Activated CD8-positive, alpha-beta memory T cell treated with anti-CD3 and anti-CD28 coated beads for 4 hours (primary cell): ENCODE data around the gene TMEM123.

Source experiments
- DNase-seq, 2 donors: peaks; one replicate each; pipeline ENCODE4 v3.0.0-alpha.2; 2020; ENCODE audit warnings: low read depth in 2 of 2

TMEM123 gene

GRCh38 chr11:102426000-102426399 is 26.6 kb downstream of the TMEM123 start:
- no peak for DNase-seq

GRCh38 chr11:102423936-102424335 is 28.6 kb downstream of the TMEM123 start:
- DNase-seq: no peak

- no peak for DNase-seq
These were observed 29.5 kb downstream of the TMEM123 start for GRCh38 chr11:102422817-102423712.

GRCh38 chr11:102421261-102421660 is 31.3 kb downstream of the TMEM123 start:
- DNase-seq: no peak

- DNase-seq: no peak
These were observed 32.0 kb downstream of the TMEM123 start for GRCh38 chr11:102420547-102420946.

- no peak for DNase-seq
These were observed 33.4 kb downstream of the TMEM123 start for GRCh38 chr11:102419181-102419580.

GRCh38 chr11:102416976-102417375 is 35.6 kb downstream of the TMEM123 start:
- no peak for DNase-seq

GRCh38 chr11:102415304-102415916 is 37.2 kb downstream of the TMEM123 start:
- no peak for DNase-seq

GRCh38 chr11:102414559-102414958 is 38.0 kb downstream of the TMEM123 start:
- DNase-seq: no peak

- DNase-seq: no peak
These were observed 39.1 kb downstream of the TMEM123 start for GRCh38 chr11:102413497-102413896.

GRCh38 chr11:102411142-102411541 is 41.4 kb downstream of the TMEM123 start:
- DNase-seq: no peak

- no peak for DNase-seq
These were observed 42.2 kb downstream of the TMEM123 start for GRCh38 chr11:102410382-102410784.

- DNase-seq: no peak
These were observed 44.2 kb downstream of the TMEM123 start for GRCh38 chr11:102408339-102408738.

- no peak for DNase-seq
These were observed 44.7 kb downstream of the TMEM123 start for GRCh38 chr11:102407901-102408300.

GRCh38 chr11:102406099-102406498 is 46.5 kb downstream of the TMEM123 start:
- no peak for DNase-seq

- no peak for DNase-seq
These were observed 47.1 kb downstream of the TMEM123 start for GRCh38 chr11:102405501-102405900.

- DNase-seq: no peak
These were observed 50.0 kb downstream of the TMEM123 start for GRCh38 chr11:102402548-102402947.

- DNase-seq: no peak
These were observed 50.7 kb downstream of the TMEM123 start for GRCh38 chr11:102401905-102402304.

GRCh38 chr11:102400603-102401002 is 52.0 kb downstream of the TMEM123 start:
- DNase-seq: no peak

- no peak for DNase-seq
These were observed 53.4 kb downstream of the TMEM123 start for GRCh38 chr11:102399189-102399588.

GRCh38 chr11:102398297-102398696 is 54.3 kb downstream of the TMEM123 start:
- no peak for DNase-seq

GRCh38 chr11:102396708-102397563 is 55.6 kb downstream of the TMEM123 start:
- no peak for DNase-seq
